ENCODE measurements around the gene FOXP1. TPM values are rescaled to one million over a fixed set of nuclear protein-coding genes. Genes with fewer than 3 reads are reported as not detected.

FOXP1 gene
- total RNA-seq, 1 donor from 2014 or later: 27.3 TPM

GRCh38 chr3:71510510-71510909, 73.0 kb downstream of the FOXP1 start:
- H3K79me2 ChIP-seq (ENCODE audit: low read depth): no peaks in the 10 kb centered on the region
- no peak overlapping the region for H3K9ac ChIP-seq
- no peak overlapping the region for H3K4me2 ChIP-seq
- TF ChIP-seq EZH2 (IDR thresholded peaks at IDR 0.05) (no peak), EZH2phosphoT487 (IDR thresholded peaks at IDR 0.05) (no peak), CTCF (IDR thresholded peaks at IDR 0.05) (no peak)
- Mint-ChIP-seq H3K27ac (no peak overlapping the region), H3K27me3 (ENCODE audit: insufficient read depth, low read depth) (peaks cover 2% of the 10 kb centered on the region), H3K4me3 (no peak overlapping the region), H3K36me3 (peaks cover 6% of the 10 kb centered on the region), H3K4me1 (peaks cover 5% of the 10 kb centered on the region), H3K9me3 (no peaks in the 10 kb centered on the region)
- H3K36me3 ChIP-seq: no peaks in the 10 kb centered on the region
- peaks cover 12% of the 10 kb centered on the region for H3K4me1 ChIP-seq
- no peaks in the 10 kb centered on the region for H3K9me3 ChIP-seq (ENCODE audit: low read depth)
- H4K20me1 ChIP-seq (ENCODE audit: low read depth): peaks cover 40% of the 10 kb centered on the region
- no peak overlapping the region for H2AFZ ChIP-seq (replicated peaks)
- H3F3A ChIP-seq (ENCODE audit: low read depth): no peaks in the 10 kb centered on the region
- H3K27ac ChIP-seq: no peak overlapping the region
- no peaks in the 10 kb centered on the region for H3K27me3 ChIP-seq
- no peak overlapping the region for H3K4me3 ChIP-seq
- DNase-seq (ENCODE audit: low spot score): no peak

- H3K27ac ChIP-seq: no peak overlapping the region
- DNase-seq (ENCODE audit: low spot score): no peak
- H3K4me2 ChIP-seq: no peak overlapping the region
- no peak overlapping the region for H3K4me3 ChIP-seq
- no peak overlapping the region for H3K9ac ChIP-seq
- Mint-ChIP-seq H3K27ac (no peak overlapping the region), H3K27me3 (ENCODE audit: insufficient read depth, low read depth) (peaks cover 4% of the 10 kb centered on the region), H3K9me3 (no peaks in the 10 kb centered on the region), H3K4me3 (no peak overlapping the region), H3K4me1 (peaks cover 5% of the 10 kb centered on the region), H3K36me3 (peaks cover 8% of the 10 kb centered on the region)
- H3K4me1 ChIP-seq: peaks cover 6% of the 10 kb centered on the region
- TF ChIP-seq CTCF (IDR thresholded peaks at IDR 0.05): no peak
- TF ChIP-seq EZH2 (IDR thresholded peaks at IDR 0.05): no peak
- TF ChIP-seq EZH2phosphoT487 (IDR thresholded peaks at IDR 0.05): no peak
- H3K79me2 ChIP-seq (ENCODE audit: low read depth): no peaks in the 10 kb centered on the region
- H2AFZ ChIP-seq (replicated peaks): no peak overlapping the region
- H3K27me3 ChIP-seq: no peaks in the 10 kb centered on the region
- H3K36me3 ChIP-seq: no peaks in the 10 kb centered on the region
- H3F3A ChIP-seq (ENCODE audit: low read depth): no peaks in the 10 kb centered on the region
- H3K9me3 ChIP-seq (ENCODE audit: low read depth): no peaks in the 10 kb centered on the region
- H4K20me1 ChIP-seq (ENCODE audit: low read depth): peaks cover 31% of the 10 kb centered on the region
Measured at GRCh38 chr3:71509066-71509465, 74.5 kb downstream of the FOXP1 start.

DNA sequence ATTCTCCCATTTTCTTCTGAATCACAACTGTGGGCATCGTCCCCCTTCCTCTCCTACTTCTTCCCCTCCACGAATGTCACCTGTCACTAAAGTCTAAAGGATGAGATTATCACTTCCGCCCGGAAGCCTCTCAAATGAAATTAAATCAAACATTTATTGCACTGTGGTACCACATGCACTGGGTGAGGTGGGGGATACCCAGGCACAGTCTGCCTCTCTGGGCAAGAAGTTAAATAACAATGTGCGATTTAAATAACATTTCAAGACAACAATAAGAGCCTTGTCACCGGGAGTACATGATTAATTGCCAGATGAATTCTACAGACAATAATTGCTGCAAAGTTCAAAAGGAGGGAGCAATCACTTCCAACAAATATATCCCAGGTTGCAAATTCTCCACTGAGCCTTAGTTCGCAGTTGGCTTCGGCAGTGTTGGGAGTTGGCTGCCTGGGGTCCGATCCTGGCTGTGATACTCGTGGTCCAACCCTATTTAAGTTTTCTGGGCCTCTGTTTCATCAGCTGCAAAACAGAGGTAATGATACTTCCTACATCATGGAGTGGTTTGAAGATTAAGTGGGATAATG, 77.7 kb downstream of the FOXP1 start:
- Histone ChIP-seq H3K27me3 (no peaks in the 10 kb centered on the region), H3K9ac (no peak overlapping the region), H3K27ac (no peak overlapping the region), H3K4me3 (no peak overlapping the region), H3K36me3 (no peaks in the 10 kb centered on the region), H2AFZ (replicated peaks) (no peak overlapping the region), H3K9me3 (ENCODE audit: low read depth) (no peaks in the 10 kb centered on the region), H3K4me1 (no peaks in the 10 kb centered on the region), H4K20me1 (ENCODE audit: low read depth) (peaks cover 9% of the 10 kb centered on the region), H3K79me2 (ENCODE audit: low read depth) (no peaks in the 10 kb centered on the region), H3F3A (ENCODE audit: low read depth) (no peaks in the 10 kb centered on the region), H3K4me2 (no peak overlapping the region)
- Mint-ChIP-seq H3K27me3 (ENCODE audit: insufficient read depth, low read depth) (peaks cover 4% of the 10 kb centered on the region), H3K4me3 (no peak overlapping the region), H3K36me3 (peaks cover 12% of the 10 kb centered on the region), H3K9me3 (no peaks in the 10 kb centered on the region), H3K27ac (no peak overlapping the region), H3K4me1 (no peaks in the 10 kb centered on the region)
- TF ChIP-seq EZH2 (IDR thresholded peaks at IDR 0.05) (no peak), CTCF (IDR thresholded peaks at IDR 0.05) (no peak), EZH2phosphoT487 (IDR thresholded peaks at IDR 0.05) (no peak)
- DNase-seq (ENCODE audit: low spot score): no peak

Measured in neural progenitor cell (in vitro differentiated cells).